ENCODE measurements around the gene FAM24B. TPM values are rescaled to one million over a fixed set of nuclear protein-coding genes. Genes with fewer than 3 reads are reported as not detected.
A peak's percentile ranks its signal among the peaks of the same experiment; 100 is the strongest.

Gene FAM24B
- total RNA-seq, 6 donors from 2014 or later, result 1.5 to 10.5 (median 3.4) TPM

DNA sequence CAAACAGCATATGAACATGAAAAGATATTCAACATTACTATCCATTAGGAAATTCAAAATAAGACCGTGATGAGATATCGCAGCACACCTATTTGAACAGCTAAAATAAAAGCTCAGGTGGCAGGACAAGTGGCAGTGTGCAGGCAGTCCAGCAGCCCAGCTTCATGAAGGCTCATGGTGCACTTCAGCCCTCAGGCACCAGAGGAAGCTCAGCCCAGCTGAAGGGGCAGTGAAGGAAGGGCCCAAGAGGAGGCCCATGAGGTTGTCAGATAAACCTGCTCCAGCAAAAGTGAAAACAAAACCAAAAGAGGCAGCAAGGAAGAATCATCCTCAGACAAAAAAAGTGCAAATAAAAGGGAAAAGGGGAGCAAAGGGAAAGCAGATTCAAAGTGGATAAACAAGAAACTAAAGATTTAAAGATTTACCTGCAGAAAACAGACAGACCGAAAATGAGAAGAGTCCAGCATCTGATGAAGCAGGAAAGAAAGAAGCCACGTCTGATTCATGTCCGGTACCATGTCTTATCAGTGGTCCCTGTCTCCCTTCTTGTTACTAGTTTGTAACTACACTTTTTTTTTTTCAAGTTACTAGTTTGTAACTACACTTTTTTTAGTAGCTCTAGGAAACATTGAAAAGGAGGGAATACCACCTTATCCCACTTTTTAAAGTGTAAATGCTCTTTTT is 15.0 kb upstream of the FAM24B start:
- no peak overlapping the region for H3K4me3 ChIP-seq
- no peak overlapping the region for H3K27ac ChIP-seq
- no peaks in the 10 kb centered on the region for H3K27me3 ChIP-seq
- H3K36me3 ChIP-seq, result no peaks in the 10 kb centered on the region
- no peak for TF ChIP-seq POLR2AphosphoS5 (IDR thresholded peaks at IDR 0.05)
- TF ChIP-seq, protein P1, sequence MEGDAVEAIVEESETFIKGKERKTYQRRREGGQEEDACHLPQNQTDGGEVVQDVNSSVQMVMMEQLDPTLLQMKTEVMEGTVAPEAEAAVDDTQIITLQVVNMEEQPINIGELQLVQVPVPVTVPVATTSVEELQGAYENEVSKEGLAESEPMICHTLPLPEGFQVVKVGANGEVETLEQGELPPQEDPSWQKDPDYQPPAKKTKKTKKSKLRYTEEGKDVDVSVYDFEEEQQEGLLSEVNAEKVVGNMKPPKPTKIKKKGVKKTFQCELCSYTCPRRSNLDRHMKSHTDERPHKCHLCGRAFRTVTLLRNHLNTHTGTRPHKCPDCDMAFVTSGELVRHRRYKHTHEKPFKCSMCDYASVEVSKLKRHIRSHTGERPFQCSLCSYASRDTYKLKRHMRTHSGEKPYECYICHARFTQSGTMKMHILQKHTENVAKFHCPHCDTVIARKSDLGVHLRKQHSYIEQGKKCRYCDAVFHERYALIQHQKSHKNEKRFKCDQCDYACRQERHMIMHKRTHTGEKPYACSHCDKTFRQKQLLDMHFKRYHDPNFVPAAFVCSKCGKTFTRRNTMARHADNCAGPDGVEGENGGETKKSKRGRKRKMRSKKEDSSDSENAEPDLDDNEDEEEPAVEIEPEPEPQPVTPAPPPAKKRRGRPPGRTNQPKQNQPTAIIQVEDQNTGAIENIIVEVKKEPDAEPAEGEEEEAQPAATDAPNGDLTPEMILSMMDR (IDR thresholded peaks at IDR 0.05), result no peak
- no peak for TF ChIP-seq POLR2A (IDR thresholded peaks at IDR 0.05)
- no peak for TF ChIP-seq EP300 (IDR thresholded peaks at IDR 0.05)
- DNase-seq (no peak), ATAC-seq (ENCODE audit: low FRiP score in 2 of 2) (no peak)
- H3K4me1 ChIP-seq, result no peaks in the 10 kb centered on the region
- WGBS, 2 donors, result 85 to 87% methylated on average over 5 of the region's 5 CpGs
- no peaks in the 10 kb centered on the region for H3K9me3 ChIP-seq

- WGBS, 2 donors, result 91 to 94% methylated on average over 1 of the region's 1 CpG
- no peak for DNase-seq
- no peak for TF ChIP-seq EP300 (IDR thresholded peaks at IDR 0.05)
- no peak for TF ChIP-seq POLR2AphosphoS5 (IDR thresholded peaks at IDR 0.05)
- TF ChIP-seq, protein P1 (IDR thresholded peaks at IDR 0.05), result no peak
- no peak for TF ChIP-seq POLR2A (IDR thresholded peaks at IDR 0.05)
These were observed 4.8 kb upstream of the FAM24B start for GRCh38 chr10:122884166-122884565.

GRCh38 chr10:122882766-122883165 is 3.4 kb upstream of the FAM24B start:
- peaks cover 7 to 20% (median 13%) of the 10 kb centered on the region in 4 donors for H3K4me1 ChIP-seq
- no peaks in the 10 kb centered on the region for H3K27me3 ChIP-seq
- H3K4me3 ChIP-seq, result no peak overlapping the region

More at GRCh38 chr10:122884166-122884565, 4.8 kb upstream of the FAM24B start:
- no peaks in the 10 kb centered on the region for H3K9me3 ChIP-seq
- no peaks in the 10 kb centered on the region for H3K36me3 ChIP-seq
- no peak for ATAC-seq (ENCODE audit: low FRiP score in 2 of 2)
- H3K27ac ChIP-seq, result no peak overlapping the region
- no peak overlapping the region for H3K4me3 ChIP-seq
- H3K4me1 ChIP-seq, result peaks cover 7 to 11% (median 9%) of the 10 kb centered on the region in 4 donors
- no peaks in the 10 kb centered on the region for H3K27me3 ChIP-seq

DNA sequence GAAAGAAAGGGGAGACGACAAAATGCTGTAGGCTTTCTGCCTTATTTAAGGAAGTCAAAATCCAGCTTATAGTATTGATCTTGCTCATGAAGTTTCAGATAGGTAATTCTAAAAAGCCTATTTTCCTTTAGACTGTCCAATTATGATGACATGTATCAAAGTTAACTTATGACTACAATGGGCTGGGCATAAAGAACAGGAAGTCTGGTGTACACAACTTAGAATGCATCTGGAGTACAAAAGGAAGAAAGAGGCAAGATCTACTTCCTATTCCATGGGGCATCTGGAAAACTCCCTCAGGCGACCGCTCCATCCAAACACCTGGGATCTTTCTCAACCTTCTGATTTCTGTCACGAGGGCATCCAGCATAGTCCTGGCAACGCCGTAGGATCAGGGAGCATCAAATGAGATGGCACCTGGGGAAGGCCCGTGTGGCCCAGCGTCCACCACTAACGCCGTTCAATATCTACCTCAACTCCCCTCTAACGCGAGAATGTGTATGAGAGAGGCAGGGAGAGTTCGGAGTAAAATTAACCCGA is 512 bp downstream of the FAM24B start:
- H3K27ac ChIP-seq, result peak overlapping the region; percentile 21 to 70 (median 64)
- peak; percentile 29 to 54 for ATAC-seq (ENCODE audit: low FRiP score in 2 of 2)

More at GRCh38 chr10:122882766-122883165, 3.4 kb upstream of the FAM24B start:
- Histone ChIP-seq H3K27ac (no peak overlapping the region), H3K9me3 (no peaks in the 10 kb centered on the region), H3K36me3 (no peaks in the 10 kb centered on the region)
- TF ChIP-seq, protein P1 (IDR thresholded peaks at IDR 0.05), result no peak
- no peak for TF ChIP-seq POLR2AphosphoS5 (IDR thresholded peaks at IDR 0.05)
- no peak for TF ChIP-seq EP300 (IDR thresholded peaks at IDR 0.05)
- TF ChIP-seq POLR2A (IDR thresholded peaks at IDR 0.05), result no peak
- DNase-seq (no peak), ATAC-seq (ENCODE audit: low FRiP score in 2 of 2) (no peak)

More for the DNA sequence above, 512 bp downstream of the FAM24B start:
- TF ChIP-seq, protein P1 (IDR thresholded peaks at IDR 0.05), result no peak
- no peak for TF ChIP-seq POLR2A (IDR thresholded peaks at IDR 0.05)
- no peak for TF ChIP-seq POLR2AphosphoS5 (IDR thresholded peaks at IDR 0.05)
- no peak for TF ChIP-seq EP300 (IDR thresholded peaks at IDR 0.05)
- H3K4me3 ChIP-seq, result peak overlapping the region; percentile 39 to 77 (median 54)
- 35 to 56% methylated on average over 5 to 14 of the region's 14 CpGs for WGBS, 2 donors
- no peak for DNase-seq
- peaks cover 7 to 21% (median 14%) of the 10 kb centered on the region in 4 donors for H3K4me1 ChIP-seq
- no peaks in the 10 kb centered on the region for H3K36me3 ChIP-seq
- no peaks in the 10 kb centered on the region for H3K9me3 ChIP-seq
- H3K27me3 ChIP-seq, result no peaks in the 10 kb centered on the region

All from upper lobe of left lung (tissue), 6 donors.